H9 (cell line): ENCODE results near the gene OTOF. TPM values are rescaled to one million over a fixed set of nuclear protein-coding genes. Genes with fewer than 3 reads are reported as not detected.

Experiments
- DNase-seq: peaks from one replicate; pipeline ENCODE4 v3.0.0-alpha.2; 2017
- H2AFZ ChIP-seq: one replicate; pipeline ENCODE4 v1.6.1; 2013; ENCODE audit warnings: mild to moderate bottlenecking, low read length, control low read depth, moderate library complexity
- H2AK5ac ChIP-seq: 2 replicates; pipeline ENCODE4 v1.6.1; 2013; ENCODE audit warnings: low read length, control low read depth, mixed read lengths; ENCODE audit not compliant: insufficient read length
- H2BK120ac ChIP-seq: one replicate; pipeline ENCODE4 v1.6.1; 2013; ENCODE audit warnings: low read depth, mild to moderate bottlenecking, low read length, control low read depth, inconsistent platforms; ENCODE audit not compliant: poor library complexity, severe bottlenecking
- H2BK12ac ChIP-seq: 2 replicates; pipeline ENCODE4 v1.6.1; 2013; ENCODE audit warnings: low read length, control low read depth, mixed read lengths, low read depth; ENCODE audit not compliant: insufficient read length
- H2BK15ac ChIP-seq: 2 replicates; pipeline ENCODE4 v1.6.1; 2013; ENCODE audit warnings: low read depth, low read length, control low read depth
- H2BK20ac ChIP-seq: one replicate; pipeline ENCODE4 v1.6.1; 2013; ENCODE audit warnings: low read depth, mild to moderate bottlenecking, low read length, control low read depth, inconsistent platforms; ENCODE audit not compliant: poor library complexity, severe bottlenecking
- H2BK5ac ChIP-seq: 2 replicates; pipeline ENCODE4 v1.6.1; 2013; ENCODE audit warnings: low read length, control low read depth, mixed read lengths; ENCODE audit not compliant: insufficient read length
- H3K14ac ChIP-seq: 2 replicates; pipeline ENCODE4 v1.6.1; 2013; ENCODE audit warnings: low read length, control low read depth; ENCODE audit not compliant: insufficient read depth
- H3K18ac ChIP-seq: 2 replicates; pipeline ENCODE4 v1.6.1; 2013; ENCODE audit warnings: low read depth, mild to moderate bottlenecking, mixed read lengths, low read length, control low read depth; ENCODE audit not compliant: insufficient read length
- H3K23ac ChIP-seq: 2 replicates; pipeline ENCODE4 v1.6.1; 2013; ENCODE audit warnings: low read length, control low read depth, mixed read lengths, low read depth; ENCODE audit not compliant: insufficient read length
- H3K23me2 ChIP-seq: 2 replicates; pipeline ENCODE4 v1.6.1; 2013; ENCODE audit warnings: low read depth, mild to moderate bottlenecking, mixed read lengths, low read length, control low read depth; ENCODE audit not compliant: insufficient read length, poor library complexity, severe bottlenecking
- H3K27ac ChIP-seq: 2 replicates; pipeline ENCODE4 v1.5.1; 2013; ENCODE audit warnings: low read length, control low read depth, mixed read lengths, low read depth; ENCODE audit not compliant: insufficient read length
- H3K27me3 ChIP-seq: 2 replicates; pipeline ENCODE4 v1.6.1; 2013; ENCODE audit warnings: low read length, control low read depth, inconsistent platforms; ENCODE audit not compliant: insufficient read depth
- H3K4ac ChIP-seq: 2 replicates; pipeline ENCODE4 v1.6.1; 2013; ENCODE audit warnings: low read depth, mild to moderate bottlenecking, control low read depth, inconsistent platforms, low read length, moderate library complexity
- H3K4me1 ChIP-seq: 2 replicates; pipeline ENCODE4 v1.6.1; 2013; ENCODE audit warnings: low read length, control low read depth, inconsistent platforms; ENCODE audit not compliant: insufficient read depth
- H3K4me2 ChIP-seq: 2 replicates; pipeline ENCODE4 v1.6.1; 2013; ENCODE audit warnings: low read length, control low read depth, mixed read lengths; ENCODE audit not compliant: insufficient read length, insufficient read depth
- H3K56ac ChIP-seq: 2 replicates; pipeline ENCODE4 v1.6.1; 2013; ENCODE audit warnings: low read depth, mild to moderate bottlenecking, mixed read lengths, low read length, control low read depth; ENCODE audit not compliant: insufficient read length
- H3K79me1 ChIP-seq: 2 replicates; pipeline ENCODE4 v1.6.1; 2013; ENCODE audit warnings: low read depth, mild to moderate bottlenecking, moderate library complexity, low read length, control low read depth, inconsistent platforms; ENCODE audit not compliant: insufficient read depth, poor library complexity, severe bottlenecking
- H3K79me2 ChIP-seq: 2 replicates; pipeline ENCODE4 v1.6.1; 2013; ENCODE audit warnings: low read length, control low read depth, inconsistent platforms; ENCODE audit not compliant: insufficient read depth
- H3K9ac ChIP-seq: 2 replicates; pipeline ENCODE4 v1.6.1; 2013; ENCODE audit warnings: low read length, control low read depth, mixed read lengths; ENCODE audit not compliant: insufficient read length; ENCODE audit errors: extremely low read depth
- H3K9me3 ChIP-seq: one replicate; pipeline ENCODE4 v1.6.1; 2013; ENCODE audit warnings: low read depth, low read length, inconsistent platforms; ENCODE audit not compliant: control insufficient read depth
- H3T11ph ChIP-seq: one replicate; pipeline ENCODE4 v1.6.1; 2013; ENCODE audit warnings: mild to moderate bottlenecking, low read length, control low read depth, inconsistent platforms
- H4K20me1 ChIP-seq: one replicate; pipeline ENCODE4 v1.6.1; 2013; ENCODE audit not compliant: control insufficient read depth, insufficient read length, insufficient read depth
- H4K5ac ChIP-seq: 2 replicates; pipeline ENCODE4 v1.6.1; 2013; ENCODE audit warnings: low read depth, mild to moderate bottlenecking, mixed read lengths, low read length, control low read depth; ENCODE audit not compliant: insufficient read length
- H4K8ac ChIP-seq: replicated peaks from 2 replicates; pipeline ENCODE4 v1.6.1; 2013; ENCODE audit warnings: low read length, control low read depth, mixed read lengths, low read depth; ENCODE audit not compliant: insufficient read length
- H4K91ac ChIP-seq: 2 replicates; pipeline ENCODE4 v1.6.1; 2013; ENCODE audit warnings: low read depth, mild to moderate bottlenecking, moderate library complexity, mixed read lengths, low read length, control low read depth; ENCODE audit not compliant: insufficient read length
- H3K27ac Mint-ChIP-seq, 3 experiments: 2 replicates in 2 of 3; 3 replicates in 1 of 3; pipeline ENCODE4 v1.8.0; 2020 to 2021; ENCODE audit warnings: mixed read lengths in 3 of 3, mild to moderate bottlenecking in 1 of 3, moderate library complexity in 1 of 3
- H3K27me3 Mint-ChIP-seq: 2 replicates; pipeline ENCODE4 v1.8.0; 2021; ENCODE audit warnings: low read depth, mild to moderate bottlenecking, moderate library complexity, mixed read lengths
- H3K36me3 Mint-ChIP-seq, 3 experiments: 2 replicates in 2 of 3; 3 replicates in 1 of 3; pipeline ENCODE4 v1.8.0; 2020 to 2021; ENCODE audit warnings: low read depth in 3 of 3, mixed read lengths in 3 of 3; ENCODE audit not compliant: insufficient read depth in 1 of 3
- H3K4me1 Mint-ChIP-seq, 2 experiments: 2 replicates each; pipeline ENCODE4 v1.8.0; 2020; ENCODE audit warnings: mixed read lengths in 2 of 2
- H3K4me3 Mint-ChIP-seq, 2 experiments: 2 replicates in 1 of 2; 3 replicates in 1 of 2; pipeline ENCODE4 v1.8.0; 2020 to 2021; ENCODE audit warnings: mild to moderate bottlenecking in 2 of 2, mixed read lengths in 2 of 2, moderate library complexity in 1 of 2
- H3K9me3 Mint-ChIP-seq, 2 experiments: 2 replicates in 1 of 2; 3 replicates in 1 of 2; pipeline ENCODE4 v1.8.0; 2020; ENCODE audit warnings: mild to moderate bottlenecking in 2 of 2, mixed read lengths in 2 of 2, moderate library complexity in 1 of 2
- WGBS: extraction: QIAGEN DNeasy Blood & Tissue Kit; methylation state at CpG from one replicate; pipeline ENCODE4 v1.1.7; 2013; ENCODE audit warnings: missing lambda C conversion rate, low lambda C conversion rate, mixed read lengths; ENCODE audit not compliant: insufficient read length; ENCODE audit errors: extremely low coverage; 5-methylcytosine and 5-hydroxymethylcytosine counted together
- total RNA-seq: library from RNA; stranded (reverse); gene quantifications from 2 replicates; pipeline ENCODE4 v1.2.1, GENCODE V29; 2021
- TF ChIP-seq, protein P1 (sequence below): fragments of 200-600 bp; sonication (generic); conservative IDR thresholded peaks from 3 replicates; pipeline ENCODE4 v1.8.0; 2021; ENCODE audit warnings: antibody characterized with exemption, mild to moderate bottlenecking

OTOF gene
- total RNA-seq, 1 experiment from 2014 or later = 0.35 TPM

DNA sequence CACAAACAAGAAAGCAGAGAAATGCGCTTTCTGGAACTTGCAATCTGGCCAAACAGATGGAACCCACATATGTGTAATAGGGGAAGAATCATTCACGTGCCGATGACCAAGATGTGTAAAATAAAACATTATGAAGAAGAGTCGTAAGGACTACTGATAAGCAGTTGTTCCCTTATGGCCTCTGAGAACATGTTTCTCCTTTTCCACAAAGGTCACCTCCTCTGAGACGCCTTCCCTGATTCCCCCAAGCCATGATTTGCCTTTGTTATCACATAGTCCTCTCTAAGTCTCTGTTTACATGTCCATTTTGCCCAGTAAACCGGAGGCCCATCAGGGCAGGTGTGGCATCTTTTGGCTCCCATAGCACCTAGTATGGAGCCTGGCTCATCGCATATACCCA, 8.0 kb downstream of the OTOF start:
- no peak for DNase-seq
- H2BK15ac ChIP-seq = no peak overlapping the region
- no peak overlapping the region for H3K23ac ChIP-seq
- H3T11ph ChIP-seq = no peak overlapping the region
- no peak overlapping the region for H2AK5ac ChIP-seq
- no peak overlapping the region for H2BK20ac ChIP-seq
- no peak overlapping the region for H2BK12ac ChIP-seq
- no peak overlapping the region for H2BK120ac ChIP-seq
- H3K36me3 Mint-ChIP-seq = no peaks in the 10 kb centered on the region
- no peak overlapping the region for H4K8ac ChIP-seq
- no peaks in the 10 kb centered on the region for H3K27me3 Mint-ChIP-seq
- no peak overlapping the region for H3K56ac ChIP-seq
- H3K27me3 ChIP-seq = no peaks in the 10 kb centered on the region
- H3K4me2 ChIP-seq = no peak overlapping the region
- no peak overlapping the region for H4K5ac ChIP-seq
- no peaks in the 10 kb centered on the region for H3K79me1 ChIP-seq
- no peaks in the 10 kb centered on the region for H3K79me2 ChIP-seq
- H3K4me1 ChIP-seq = no peaks in the 10 kb centered on the region
- TF ChIP-seq, protein P1, sequence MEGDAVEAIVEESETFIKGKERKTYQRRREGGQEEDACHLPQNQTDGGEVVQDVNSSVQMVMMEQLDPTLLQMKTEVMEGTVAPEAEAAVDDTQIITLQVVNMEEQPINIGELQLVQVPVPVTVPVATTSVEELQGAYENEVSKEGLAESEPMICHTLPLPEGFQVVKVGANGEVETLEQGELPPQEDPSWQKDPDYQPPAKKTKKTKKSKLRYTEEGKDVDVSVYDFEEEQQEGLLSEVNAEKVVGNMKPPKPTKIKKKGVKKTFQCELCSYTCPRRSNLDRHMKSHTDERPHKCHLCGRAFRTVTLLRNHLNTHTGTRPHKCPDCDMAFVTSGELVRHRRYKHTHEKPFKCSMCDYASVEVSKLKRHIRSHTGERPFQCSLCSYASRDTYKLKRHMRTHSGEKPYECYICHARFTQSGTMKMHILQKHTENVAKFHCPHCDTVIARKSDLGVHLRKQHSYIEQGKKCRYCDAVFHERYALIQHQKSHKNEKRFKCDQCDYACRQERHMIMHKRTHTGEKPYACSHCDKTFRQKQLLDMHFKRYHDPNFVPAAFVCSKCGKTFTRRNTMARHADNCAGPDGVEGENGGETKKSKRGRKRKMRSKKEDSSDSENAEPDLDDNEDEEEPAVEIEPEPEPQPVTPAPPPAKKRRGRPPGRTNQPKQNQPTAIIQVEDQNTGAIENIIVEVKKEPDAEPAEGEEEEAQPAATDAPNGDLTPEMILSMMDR = no peak
- H4K20me1 ChIP-seq = no peaks in the 10 kb centered on the region
- no peak overlapping the region for H3K27ac ChIP-seq
- H3K9ac ChIP-seq = no peak overlapping the region
- peaks cover 4 to 7% of the 10 kb centered on the region in 2 experiments; a peak in 2 of 5 replicates for H3K9me3 Mint-ChIP-seq
- no peak overlapping the region for H3K14ac ChIP-seq
- no peak overlapping the region for H4K91ac ChIP-seq
- H3K18ac ChIP-seq = no peak overlapping the region
- H3K27ac Mint-ChIP-seq = no peak overlapping the region
- peaks cover 6 to 13% of the 10 kb centered on the region in 2 experiments; a peak in 3 of 4 replicates for H3K4me1 Mint-ChIP-seq
- H2BK5ac ChIP-seq = no peak overlapping the region
- no CpG with 5 or more reads among the region's 7 CpGs for WGBS
- no peaks in the 10 kb centered on the region for H3K9me3 ChIP-seq
- H3K4ac ChIP-seq = no peak overlapping the region
- no peak overlapping the region for H2AFZ ChIP-seq
- H3K23me2 ChIP-seq = no peaks in the 10 kb centered on the region
- H3K4me3 Mint-ChIP-seq = no peak overlapping the region
